Stimulated activated CD4-positive, alpha-beta T cell treated with anti-CD3 and anti-CD28 coated beads, Interleukin-4, amount 100 ng/mL, for 1 hour (primary cell): ENCODE measurements around the gene NXN.
"Not testable (repeated sequence)": the region's sequence is repeated elsewhere in the genome, so short reads cannot be mapped to it uniquely, and the experiment has no call there.

ENCODE experiments used
- DNase-seq: peaks from one replicate; pipeline ENCODE4 v3.0.0-alpha.2; 2020

The NXN gene

DNA sequence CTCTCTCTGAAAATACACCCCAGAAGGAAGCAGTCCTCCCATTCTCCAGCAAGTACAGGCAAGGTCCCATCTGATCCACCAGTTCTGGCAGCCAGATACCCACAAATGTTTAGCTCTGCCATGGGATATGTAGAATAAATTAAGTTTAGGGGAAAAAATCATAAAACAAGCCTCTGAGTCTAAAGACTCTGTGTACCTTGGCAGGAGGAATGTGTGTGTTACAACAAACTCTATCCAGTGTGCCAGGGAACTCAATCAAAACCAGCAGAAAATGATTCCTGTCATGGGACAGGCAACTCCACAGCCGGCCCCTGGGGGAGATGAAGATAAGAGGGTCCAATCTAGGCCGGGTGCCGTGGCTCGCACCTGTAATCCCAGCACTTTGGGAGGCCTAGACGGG, 124.0 kb downstream of the NXN start:
- no peak for DNase-seq

DNA sequence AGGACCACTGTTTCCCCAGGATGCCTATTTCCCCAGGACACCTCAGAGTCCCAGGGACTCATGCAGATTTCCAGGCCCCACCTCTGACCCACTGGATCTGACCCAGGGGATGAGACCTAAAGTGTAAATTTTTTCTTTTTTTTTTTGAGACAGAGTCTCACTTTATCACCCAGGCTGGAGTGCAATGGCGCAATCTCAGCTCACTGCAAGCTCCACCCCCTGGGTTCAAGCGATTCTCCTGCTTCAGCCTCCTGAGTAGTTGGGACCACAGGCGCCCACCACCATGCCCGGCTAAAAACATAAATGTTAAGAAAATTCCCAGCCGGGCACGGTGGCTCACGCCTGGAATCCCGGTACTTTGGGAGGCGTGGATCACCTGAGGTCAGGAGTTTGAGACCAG, 126.7 kb downstream of the NXN start:
- not testable (repeated sequence) for DNase-seq

DNA sequence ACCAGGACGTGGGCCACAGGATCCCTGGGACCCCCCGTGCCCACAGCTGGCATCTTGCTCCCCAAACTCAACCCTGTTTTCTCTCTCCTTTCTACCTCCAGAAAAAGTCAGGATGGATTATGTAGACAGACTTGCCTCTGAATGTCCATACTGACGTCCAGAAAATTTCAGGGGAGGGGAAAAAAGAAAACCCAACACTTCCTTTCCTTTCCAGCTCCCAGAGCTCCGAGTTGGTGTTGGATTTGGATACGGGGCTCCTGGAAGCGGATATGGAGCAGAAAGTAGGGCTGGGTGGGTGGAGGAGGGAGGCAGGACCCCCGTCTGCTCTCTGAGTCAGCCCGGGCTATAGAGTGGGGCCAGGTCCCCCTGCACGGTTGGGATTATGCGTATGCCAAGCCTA, 127.2 kb downstream of the NXN start:
- DNase-seq: no peak

DNA sequence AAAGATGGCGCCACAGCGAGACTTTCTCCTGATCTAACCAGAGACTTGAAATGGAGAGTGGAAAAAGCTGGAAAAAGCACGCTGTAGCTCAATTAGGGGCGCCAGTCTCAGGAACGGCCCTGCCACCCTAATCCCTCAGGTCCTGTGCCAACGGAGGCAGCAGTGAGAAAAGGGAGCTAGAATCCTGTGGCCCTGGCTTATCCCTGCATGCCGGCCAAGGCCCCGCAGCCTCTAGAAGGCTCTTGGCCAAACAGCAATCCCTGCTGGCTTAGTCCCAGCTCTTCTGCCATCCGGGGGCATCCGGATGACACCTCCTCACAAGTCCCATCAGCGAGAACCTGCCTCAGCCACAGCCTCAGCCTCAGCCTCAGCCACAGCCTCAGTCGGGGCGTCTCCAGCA, 127.7 kb downstream of the NXN start:
- no peak for DNase-seq

DNA sequence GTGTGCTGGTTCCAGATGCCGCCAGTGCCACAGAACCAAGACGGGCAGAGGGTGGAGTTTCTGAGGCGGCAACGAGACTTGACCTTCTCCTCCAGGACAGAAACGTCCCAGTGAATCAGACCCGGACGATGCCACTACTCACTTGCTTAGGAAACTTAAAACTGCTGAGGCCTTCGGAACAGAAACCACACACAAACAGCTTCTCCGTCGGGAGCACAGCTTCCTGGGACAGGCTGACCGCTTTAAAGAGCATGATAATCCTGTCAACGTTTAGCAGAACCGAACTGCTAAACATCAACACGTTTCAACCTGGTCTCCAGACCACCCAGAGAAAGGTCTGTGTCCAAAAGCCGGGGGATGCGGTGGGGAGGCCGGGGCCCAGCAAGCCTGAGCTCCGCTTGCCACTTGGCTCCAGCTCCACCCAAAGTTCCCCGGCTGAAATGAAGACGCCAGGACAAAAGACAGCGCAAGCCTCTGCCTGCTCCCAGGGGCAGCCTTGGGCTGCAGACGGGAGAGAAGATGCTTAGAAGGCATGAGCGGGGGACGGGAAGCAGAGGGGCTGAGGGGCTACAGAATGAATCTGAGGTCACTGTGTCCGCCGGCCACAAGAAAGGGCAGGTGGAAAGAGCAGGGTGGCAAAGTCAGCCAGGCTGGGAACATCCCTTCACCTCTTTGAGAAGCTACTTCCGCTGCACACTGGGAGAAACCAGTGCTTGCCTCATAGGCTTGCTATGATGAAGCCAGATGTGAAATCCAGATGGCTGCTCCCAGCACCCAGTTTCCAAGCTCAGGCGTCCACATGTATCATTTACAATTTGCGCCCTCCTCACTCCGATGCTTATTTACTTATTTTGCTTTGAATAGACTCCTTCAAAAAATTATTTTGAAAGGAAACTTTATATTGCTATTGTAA, 128.5 kb downstream of the NXN start:
- DNase-seq: no peak

DNA sequence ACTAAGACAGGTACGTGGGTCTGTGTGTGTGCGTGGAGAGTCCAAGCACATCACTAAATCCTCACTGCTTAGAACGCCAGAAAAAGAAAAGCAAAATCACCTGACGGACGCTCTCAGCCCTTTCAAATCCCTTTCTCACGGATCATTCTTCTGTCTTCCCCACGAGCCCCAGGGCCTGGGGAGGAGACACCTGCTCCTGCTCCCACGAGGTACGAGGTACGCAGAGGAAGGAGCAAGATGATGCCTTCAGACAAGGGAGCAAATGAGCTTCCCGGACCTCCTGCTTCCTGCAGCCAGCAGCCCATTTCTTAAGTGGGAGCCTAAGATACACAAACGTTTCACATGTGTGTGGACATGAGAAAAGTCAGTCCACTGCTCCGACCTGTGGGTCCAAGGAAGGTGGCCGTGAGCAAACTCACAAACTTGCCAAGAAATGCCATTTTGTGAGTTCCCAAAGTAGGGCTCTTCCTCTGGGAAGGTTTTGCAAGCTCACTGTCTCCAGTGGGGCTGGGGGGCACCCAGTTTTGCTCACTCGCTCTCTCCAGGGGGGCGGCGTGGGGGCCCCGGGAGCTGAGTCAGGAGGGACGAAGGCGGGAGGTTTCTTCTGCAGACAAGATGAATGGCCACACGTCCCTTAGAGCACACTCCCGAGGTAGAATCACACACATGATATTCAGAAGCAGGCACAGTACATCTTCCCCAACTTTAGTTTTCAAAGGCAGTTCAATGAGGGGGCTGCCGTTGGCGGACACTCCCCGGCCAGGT, 129.3 kb downstream of the NXN start:
- no peak for DNase-seq

DNA sequence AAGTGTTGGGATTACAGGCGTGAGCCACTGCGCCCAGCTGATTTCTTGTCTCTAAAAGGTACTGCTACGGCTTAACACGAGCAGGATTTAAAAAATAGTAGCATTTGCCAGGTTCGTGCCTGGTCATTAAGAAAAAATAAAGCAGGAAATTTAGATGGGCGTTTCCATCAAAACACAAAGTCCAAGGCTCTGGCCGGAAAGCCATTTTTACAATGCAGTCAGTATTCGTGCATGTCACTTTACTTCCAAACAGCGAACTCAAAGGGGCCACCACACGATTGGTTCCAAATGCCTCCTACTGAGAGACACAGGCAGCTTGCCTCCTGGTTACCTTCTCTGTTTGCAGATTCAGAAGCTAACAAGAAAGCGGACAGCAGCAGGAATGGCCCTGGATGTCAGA, 131.2 kb downstream of the NXN start:
- DNase-seq: no peak

DNA sequence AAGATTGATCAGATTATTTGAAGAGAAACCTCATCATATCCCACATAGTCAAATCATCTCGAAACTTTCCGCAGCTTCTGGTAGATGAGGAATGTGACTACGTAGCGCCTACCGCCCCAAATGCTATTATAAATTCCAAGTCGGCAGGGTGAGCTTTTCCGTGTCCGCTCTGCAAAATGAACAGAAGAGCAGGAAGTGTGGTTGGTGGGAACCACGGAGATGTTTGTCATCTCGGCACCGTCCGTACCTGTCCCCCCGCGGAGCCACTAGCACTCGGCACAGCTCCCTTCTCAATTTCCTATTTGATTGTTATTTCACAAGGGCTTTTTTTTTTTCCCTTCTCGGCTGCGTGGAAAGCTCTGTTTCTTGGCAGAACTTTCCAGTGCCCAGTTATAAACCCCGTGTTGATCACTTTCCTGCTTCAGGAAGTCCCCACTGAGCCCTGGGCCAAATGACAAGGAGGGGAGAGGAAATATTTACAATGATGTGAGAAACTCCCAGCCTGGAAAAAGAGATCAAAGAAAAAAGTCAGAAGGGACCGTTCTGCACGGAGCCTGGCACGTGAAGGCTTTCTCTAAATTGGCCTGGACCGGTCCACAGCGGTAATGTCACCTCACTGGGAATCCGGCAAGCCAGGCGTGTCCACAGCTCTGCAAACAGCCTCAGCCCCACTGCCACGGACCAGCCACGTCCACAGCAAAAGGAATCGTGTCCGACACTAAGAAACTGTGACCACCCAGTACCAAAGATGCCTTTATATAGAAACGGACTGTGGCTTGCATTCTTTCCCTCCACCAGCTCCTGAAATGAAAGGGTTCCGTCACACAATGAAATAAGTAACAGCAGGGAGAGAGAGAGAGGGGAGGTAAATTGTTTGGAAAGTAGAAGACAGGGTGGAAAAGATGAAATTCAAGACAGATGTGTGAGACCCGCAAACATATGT, 132.4 kb downstream of the NXN start:
- DNase-seq: no peak

DNA sequence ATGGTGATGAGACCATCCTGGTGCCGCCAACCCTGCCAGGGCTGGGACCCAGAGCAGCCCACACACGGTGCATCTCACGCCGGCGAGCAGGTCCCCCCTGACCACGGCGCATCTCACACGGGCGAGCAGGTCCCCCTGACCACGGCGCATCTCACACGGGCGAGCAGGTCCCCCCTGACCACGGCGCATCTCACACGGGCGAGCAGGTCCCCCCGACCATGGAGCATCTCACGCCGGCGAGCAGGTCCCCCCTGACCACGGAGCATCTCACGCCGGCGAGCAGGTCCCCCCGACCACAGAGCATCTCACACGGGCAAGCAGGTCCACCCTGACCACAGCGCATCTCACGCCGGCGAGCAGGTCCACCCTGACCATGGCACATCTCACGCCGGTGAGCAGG, 138.3 kb downstream of the NXN start:
- DNase-seq: no peak

DNA sequence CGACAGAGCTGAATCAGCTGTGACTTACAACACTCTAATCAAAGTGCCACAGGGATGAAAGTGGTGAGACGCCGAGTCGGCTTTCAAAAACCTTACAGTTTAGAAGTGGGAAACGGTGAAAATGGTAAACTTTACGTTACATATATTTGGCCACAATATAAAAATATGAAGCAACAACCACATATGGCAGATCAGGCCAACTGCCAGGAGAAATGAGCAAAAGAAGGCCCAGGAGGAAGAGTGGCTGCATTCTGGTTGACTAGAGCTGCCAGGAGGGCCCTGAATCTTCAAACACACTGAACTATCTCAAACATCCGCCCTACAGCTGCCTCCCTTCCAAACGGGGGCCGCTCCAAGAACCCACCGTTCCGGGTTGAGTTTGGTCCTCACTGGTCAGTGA, 141.1 kb downstream of the NXN start:
- DNase-seq: no peak

DNA sequence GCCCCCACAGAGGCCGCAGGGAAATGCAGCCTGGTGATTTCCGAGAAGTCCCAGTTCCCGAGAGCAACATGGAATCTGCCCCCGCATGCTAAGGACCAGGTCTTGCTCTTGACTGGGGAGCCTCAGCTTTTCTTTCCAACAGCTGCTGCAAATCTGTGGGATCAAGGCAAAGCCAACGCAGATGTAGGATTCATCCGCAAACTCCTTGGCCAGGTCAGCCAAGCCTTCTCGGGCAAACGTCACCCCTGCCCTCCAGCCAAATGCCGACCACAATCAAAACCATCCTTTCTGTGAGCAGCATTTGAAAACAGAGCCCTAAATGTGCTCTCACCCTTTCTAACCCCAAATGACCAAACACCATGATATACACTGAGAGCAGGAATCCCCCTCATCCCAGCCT, 143.4 kb downstream of the NXN start:
- no peak for DNase-seq

DNA sequence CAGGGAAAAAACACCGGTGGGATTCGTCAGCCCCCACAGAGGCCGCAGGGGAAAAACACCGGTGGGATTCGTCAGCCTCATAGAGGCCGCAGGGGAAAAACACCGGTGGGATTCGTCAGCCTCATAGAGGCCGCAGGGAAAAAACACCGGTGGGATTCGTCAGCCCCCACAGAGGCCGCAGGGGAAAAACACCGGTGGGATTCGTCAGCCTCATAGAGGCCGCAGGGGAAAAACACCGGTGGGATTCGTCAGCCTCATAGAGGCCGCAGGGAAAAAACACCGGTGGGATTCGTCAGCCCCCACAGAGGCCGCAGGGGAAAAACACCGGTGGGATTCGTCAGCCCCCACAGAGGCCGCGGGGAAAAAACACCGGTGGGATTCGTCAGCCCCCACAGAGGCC, 143.9 kb downstream of the NXN start:
- DNase-seq: not testable (repeated sequence)

DNA sequence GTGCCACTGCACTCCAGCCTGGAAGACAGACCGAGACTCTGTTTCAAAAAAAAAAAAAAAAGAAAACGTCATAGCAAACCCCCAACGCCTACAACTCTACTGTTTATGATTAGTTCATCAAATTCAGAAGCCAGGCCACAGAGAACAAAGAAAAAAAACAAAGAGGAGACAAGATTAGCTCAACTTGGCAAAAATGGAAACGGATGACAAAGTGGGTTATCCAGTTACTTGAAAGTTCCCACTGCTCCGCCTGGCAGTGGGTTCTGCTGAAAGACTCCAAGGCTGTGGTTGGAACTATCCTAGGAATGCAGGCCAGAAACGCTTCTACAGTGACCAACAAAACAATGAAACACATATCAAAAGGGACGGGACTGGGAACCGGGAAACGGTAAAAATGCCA, 144.3 kb downstream of the NXN start:
- DNase-seq: no peak

DNA sequence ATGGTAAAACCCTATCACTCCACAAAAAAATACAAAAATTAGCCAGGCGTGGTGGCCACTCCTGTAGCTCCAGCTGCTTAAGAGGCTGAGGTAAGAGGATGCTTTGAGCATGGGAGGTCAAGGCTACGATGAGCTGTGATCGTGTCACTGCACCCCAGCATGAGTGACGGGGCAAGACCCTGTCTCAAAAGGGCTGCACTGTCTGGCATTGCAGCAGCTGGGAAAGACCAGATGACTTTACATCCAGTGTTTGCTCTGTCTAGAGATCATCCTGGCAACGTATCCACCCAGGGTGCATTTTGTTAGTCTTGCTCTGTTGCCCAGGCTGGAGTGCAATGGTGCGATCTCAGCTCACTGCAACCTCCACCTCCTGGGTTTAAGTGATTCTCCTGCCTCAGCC, 145.4 kb downstream of the NXN start:
- DNase-seq: no peak

DNA sequence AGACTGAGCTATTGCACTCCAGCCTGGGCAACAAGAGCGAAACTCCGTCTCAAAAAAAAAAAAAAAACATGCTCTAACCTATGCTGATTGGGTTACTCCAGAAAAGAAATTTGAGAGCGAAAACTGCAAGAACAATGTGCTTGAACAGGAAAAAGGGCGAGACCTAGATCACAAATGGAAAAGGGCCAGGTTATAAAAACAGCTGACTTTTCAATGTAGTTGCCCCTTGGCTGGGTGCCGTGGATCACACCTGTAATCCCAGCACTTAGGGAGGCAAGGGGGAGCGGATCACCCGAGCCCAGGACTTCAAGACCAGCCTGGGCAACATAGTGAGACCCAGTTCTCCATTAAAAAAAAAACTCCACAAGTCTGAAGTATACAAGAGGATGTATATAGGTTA, 148.6 kb downstream of the NXN start:
- DNase-seq: no peak

DNA sequence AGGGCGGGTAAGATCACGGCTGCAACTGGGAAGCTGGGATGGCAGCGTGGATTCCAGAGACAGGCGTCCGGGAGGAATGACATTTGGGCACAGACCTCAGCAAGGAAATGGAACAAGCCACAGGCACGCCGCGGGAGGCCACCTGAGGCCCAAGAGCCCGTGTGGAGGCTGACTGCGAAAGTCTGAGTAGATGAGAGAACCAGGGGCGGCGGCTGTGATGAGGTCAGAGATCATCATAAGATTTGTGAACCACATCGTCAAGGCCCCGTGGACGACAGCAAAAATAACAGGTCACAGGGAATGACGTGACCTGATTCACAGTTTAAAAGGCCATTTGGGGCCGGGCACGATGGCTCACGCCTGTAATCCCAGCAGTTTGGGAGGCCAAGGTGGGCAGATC, 149.2 kb downstream of the NXN start:
- DNase-seq: no peak

DNA sequence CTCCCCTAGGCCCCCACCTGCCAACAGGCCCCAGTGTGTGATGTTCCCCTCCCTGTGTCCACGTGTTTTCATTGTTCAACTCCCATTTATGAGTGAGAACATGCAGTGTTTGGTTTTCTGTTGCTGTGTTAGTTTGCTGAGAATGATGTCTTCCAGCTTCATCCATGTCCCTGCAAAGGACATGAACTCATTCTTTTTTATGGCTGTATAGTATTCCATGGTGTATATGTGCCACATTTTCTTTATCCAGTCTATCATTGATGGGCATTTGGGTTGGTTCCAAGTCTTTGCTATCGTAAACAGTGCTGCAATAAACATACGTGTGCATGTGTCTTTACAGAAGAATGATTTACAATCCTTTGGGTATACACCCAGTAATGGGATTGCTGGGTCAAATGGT, 150.0 kb downstream of the NXN start:
- DNase-seq: not testable (repeated sequence)

DNA sequence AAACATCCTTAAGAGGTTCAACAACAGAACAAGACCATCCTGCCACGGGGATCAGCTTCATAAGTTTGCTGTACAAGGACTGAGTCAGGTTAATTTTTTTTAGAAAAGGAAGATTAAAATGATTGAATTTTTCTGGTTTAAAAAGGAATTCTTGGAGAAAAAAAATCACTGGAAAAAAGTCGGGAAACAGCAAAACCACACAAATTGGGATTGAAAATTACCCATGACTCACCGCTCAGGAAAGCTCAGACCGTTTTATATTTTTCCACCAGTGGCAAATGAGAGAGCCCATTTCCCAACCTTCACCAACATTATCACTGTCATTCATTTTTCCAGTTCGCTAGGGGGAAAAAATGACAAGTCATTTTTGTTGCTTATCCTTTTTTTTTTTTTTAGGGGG, 150.8 kb downstream of the NXN start:
- DNase-seq: no peak

DNA sequence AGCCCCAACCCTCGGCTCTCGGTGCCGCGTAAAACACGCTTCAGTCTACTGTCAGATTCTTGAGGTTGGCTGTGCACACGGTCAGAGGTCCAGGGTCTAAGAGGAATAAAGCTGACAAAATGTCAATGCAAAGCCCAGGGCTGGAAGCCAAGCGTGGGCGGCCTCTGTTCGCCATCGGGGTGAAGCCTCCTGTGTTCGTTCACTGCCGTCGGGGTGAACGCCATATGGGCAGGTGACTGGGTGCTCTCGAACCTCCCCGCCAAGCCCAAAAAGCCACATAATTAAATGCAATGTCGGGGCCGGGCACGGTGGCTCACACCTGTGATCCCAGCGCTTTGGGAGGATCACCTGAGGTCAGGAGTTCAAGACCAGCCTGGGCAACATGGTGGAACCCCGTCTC, 152.8 kb downstream of the NXN start:
- no peak for DNase-seq

DNA sequence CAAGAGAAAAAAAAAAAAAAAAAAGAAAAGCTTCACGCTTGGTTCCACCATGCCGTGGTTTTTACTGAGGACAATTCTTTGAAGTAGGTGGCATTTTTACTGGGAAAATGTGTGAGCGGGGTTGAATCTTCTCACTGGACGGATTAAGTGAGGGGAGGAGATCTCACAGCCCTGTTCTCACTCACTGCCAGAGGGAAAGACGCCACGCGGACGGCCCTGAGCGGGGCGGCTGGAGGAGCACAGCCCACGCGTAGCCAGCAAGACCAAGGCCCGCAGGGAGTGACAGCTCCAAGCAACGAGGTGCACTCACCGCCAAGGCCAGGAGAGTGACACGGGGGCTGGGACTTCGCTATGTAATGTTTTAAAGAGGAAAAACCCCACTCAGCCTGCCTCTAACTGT, 154.4 kb downstream of the NXN start:
- DNase-seq: no peak

DNA sequence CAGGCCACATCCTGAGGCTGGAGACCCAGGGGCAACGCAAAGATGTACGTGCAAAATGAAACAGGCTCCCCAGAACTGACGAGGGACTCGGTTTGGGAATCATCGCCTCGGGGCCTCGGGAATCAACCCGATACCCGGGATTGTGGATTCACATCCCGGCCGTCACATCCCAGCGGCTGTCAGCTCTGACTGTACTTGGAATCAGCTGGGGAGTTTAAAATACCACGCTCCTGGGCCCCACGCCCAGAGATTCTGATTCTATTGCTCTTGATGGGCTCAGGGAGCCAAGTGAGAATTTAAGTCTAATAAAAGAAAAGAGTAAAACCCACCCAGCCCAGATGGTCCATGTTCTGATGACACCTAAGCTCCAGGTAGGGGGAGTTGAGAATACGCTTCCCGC, 155.2 kb downstream of the NXN start:
- DNase-seq: no peak

DNA sequence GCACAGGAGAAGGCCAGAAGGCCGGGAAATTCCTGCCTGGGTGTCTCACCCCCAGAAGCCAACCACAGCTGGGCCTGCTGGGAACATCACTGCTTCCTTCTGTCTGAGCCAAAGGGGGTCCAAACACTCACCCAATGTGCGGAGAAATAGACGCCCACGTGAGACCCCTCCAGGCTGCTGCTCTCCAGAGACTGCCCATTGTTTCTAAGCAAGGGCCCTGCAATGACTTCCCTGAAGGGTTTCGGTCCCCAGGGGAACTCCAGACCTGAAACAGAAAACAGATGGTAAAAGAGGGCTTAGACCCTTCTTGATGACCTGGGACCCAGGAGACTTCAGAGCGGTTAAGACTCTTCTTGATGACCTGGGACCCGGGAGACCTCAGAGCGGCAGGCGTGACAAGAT, 156.1 kb downstream of the NXN start:
- DNase-seq: no peak

DNA sequence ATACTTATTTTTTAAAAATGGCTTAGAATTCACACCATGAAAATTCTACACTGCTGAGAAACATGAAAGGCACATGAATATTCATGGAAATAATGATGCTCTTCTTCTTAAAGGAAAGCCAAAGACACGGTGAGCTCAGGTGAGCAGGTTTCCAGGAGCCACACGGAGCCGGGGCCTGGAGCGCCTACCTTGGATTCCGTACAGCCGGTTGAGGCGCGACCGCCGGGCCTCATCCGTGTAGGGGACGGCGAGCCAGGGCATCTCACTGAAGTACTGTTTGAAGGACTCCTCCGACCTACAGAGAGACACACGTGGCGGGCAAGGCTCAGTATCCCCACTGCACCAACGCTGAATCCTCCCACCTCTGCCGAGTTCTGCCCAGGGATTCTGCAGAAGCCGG, 160.3 kb downstream of the NXN start:
- no peak for DNase-seq
